A673 (cell line): Measurements from ENCODE around the gene C19orf12.

Source experiments
- CTCF ChIP-seq: fragments of 300-800, 200-600 bp; sonication (generic); conservative IDR thresholded peaks from 2 replicates; pipeline ENCODE4 v1.5.1; 2017; ENCODE audit warnings: low read depth, mild to moderate bottlenecking, antibody characterized with exemption, low read length, moderate library complexity, mixed read lengths
- EZH2 ChIP-seq: fragments of 200-600 bp; sonication (generic); IDR thresholded peaks from 2 replicates; pipeline ENCODE4 v1.6.1; 2017; ENCODE audit warnings: borderline replicate concordance, low read depth, mild to moderate bottlenecking, mixed read lengths, antibody characterized with exemption, low read length; ENCODE audit not compliant: poor library complexity, severe bottlenecking

- TF ChIP-seq EZH2 (no peak), CTCF (no peak)
These were observed 43.8 kb upstream of the C19orf12 start for GRCh38 chr19:29758863-29759262.
